Ishikawa (cell line): ENCODE data around the gene OBSCN.

Experiments
- CEBPB ChIP-seq: IDR thresholded peaks from 2 replicates; pipeline ENCODE4 v1.6.1; 2012
- CREB1 ChIP-seq: IDR thresholded peaks from 2 replicates; pipeline ENCODE4 v1.6.1; 2012; ENCODE audit warnings: low read depth
- EGR1 ChIP-seq: IDR thresholded peaks from 2 replicates; pipeline ENCODE4 v1.6.1; 2012
- EP300 ChIP-seq: IDR thresholded peaks from 2 replicates; pipeline ENCODE4 v1.6.1; 2012; ENCODE audit warnings: borderline replicate concordance
- FOXM1 ChIP-seq: IDR thresholded peaks from 2 replicates; pipeline ENCODE4 v1.6.1; 2012; ENCODE audit warnings: low read depth, borderline replicate concordance
- NFIC ChIP-seq: IDR thresholded peaks from 2 replicates; pipeline ENCODE4 v1.6.1; 2012
- RAD21 ChIP-seq: IDR thresholded peaks from 2 replicates; pipeline ENCODE4 v1.6.1; 2012; ENCODE audit warnings: low read depth
- TAF1 ChIP-seq: IDR thresholded peaks from 2 replicates; pipeline ENCODE4 v1.6.1; 2012; ENCODE audit warnings: low read depth, mild to moderate bottlenecking
- TCF12 ChIP-seq: IDR thresholded peaks from 2 replicates; pipeline ENCODE4 v1.6.1; 2012; ENCODE audit warnings: low read depth
- TEAD4 ChIP-seq: IDR thresholded peaks from 2 replicates; pipeline ENCODE4 v1.6.1; 2012
- YY1 ChIP-seq: IDR thresholded peaks from 2 replicates; pipeline ENCODE4 v1.6.1; 2012; ENCODE audit warnings: low read depth
- ZBTB7A ChIP-seq: IDR thresholded peaks from 2 replicates; pipeline ENCODE4 v1.6.1; 2012; ENCODE audit warnings: low read depth
- TF ChIP-seq, protein P1 (sequence below): IDR thresholded peaks from 2 replicates; pipeline ENCODE4 v1.6.1; 2012
- TF ChIP-seq, protein P2 (sequence below): IDR thresholded peaks from 2 replicates; pipeline ENCODE4 v1.6.1; 2012; ENCODE audit warnings: low read depth, mild to moderate bottlenecking
- TF ChIP-seq, protein P3 (sequence below): IDR thresholded peaks from 2 replicates; pipeline ENCODE4 v1.6.1; 2012

OBSCN gene

DNA sequence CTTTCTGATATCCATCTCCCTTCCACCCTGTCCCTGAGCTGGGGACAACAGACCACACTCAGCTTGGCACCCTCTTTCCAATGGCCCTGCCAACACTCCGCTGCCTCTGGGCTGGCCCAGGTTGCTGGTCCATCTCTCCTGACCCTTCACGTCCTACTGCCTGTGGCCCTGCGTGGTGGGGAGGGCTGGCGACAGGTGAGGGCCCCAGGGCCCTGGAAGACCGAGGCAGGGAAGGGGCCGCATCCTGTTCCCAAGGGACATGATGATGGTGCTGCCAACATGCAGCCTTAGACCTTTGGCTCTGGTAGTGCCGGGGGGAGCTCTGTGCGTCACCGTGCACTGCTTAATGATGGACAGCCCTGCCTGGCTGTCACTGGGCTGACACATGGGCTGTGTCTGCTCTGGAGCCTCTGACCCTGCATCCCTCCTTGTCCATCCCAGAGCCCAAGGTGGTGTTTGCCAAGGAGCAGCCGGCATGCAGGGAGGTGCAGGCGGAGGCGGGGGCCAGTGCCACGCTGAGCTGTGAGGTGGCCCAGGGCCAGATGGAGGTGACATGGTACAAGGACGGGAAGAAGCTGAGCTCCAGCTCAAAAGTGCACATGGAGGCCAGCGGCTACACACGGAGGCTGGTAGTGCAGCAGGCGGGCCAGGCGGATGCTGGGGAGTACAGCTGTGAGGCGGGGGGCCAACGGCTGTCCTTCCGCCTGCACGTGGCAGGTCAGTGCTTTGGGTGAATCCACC, 65.2 kb downstream of the OBSCN start:
- TF ChIP-seq FOXM1 = no peak
- TF ChIP-seq YY1 = no peak
- TF ChIP-seq, protein P1, sequence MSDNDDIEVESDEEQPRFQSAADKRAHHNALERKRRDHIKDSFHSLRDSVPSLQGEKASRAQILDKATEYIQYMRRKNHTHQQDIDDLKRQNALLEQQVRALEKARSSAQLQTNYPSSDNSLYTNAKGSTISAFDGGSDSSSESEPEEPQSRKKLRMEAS = no peak
- no peak for TF ChIP-seq CREB1
- TF ChIP-seq RAD21 = no peak
- TF ChIP-seq EGR1 = no peak
- TF ChIP-seq CEBPB = no peak
- no peak for TF ChIP-seq EP300
- TF ChIP-seq TCF12 = no peak
- TF ChIP-seq, protein P2, sequence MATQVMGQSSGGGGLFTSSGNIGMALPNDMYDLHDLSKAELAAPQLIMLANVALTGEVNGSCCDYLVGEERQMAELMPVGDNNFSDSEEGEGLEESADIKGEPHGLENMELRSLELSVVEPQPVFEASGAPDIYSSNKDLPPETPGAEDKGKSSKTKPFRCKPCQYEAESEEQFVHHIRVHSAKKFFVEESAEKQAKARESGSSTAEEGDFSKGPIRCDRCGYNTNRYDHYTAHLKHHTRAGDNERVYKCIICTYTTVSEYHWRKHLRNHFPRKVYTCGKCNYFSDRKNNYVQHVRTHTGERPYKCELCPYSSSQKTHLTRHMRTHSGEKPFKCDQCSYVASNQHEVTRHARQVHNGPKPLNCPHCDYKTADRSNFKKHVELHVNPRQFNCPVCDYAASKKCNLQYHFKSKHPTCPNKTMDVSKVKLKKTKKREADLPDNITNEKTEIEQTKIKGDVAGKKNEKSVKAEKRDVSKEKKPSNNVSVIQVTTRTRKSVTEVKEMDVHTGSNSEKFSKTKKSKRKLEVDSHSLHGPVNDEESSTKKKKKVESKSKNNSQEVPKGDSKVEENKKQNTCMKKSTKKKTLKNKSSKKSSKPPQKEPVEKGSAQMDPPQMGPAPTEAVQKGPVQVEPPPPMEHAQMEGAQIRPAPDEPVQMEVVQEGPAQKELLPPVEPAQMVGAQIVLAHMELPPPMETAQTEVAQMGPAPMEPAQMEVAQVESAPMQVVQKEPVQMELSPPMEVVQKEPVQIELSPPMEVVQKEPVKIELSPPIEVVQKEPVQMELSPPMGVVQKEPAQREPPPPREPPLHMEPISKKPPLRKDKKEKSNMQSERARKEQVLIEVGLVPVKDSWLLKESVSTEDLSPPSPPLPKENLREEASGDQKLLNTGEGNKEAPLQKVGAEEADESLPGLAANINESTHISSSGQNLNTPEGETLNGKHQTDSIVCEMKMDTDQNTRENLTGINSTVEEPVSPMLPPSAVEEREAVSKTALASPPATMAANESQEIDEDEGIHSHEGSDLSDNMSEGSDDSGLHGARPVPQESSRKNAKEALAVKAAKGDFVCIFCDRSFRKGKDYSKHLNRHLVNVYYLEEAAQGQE = no peak
- TF ChIP-seq, protein P3, sequence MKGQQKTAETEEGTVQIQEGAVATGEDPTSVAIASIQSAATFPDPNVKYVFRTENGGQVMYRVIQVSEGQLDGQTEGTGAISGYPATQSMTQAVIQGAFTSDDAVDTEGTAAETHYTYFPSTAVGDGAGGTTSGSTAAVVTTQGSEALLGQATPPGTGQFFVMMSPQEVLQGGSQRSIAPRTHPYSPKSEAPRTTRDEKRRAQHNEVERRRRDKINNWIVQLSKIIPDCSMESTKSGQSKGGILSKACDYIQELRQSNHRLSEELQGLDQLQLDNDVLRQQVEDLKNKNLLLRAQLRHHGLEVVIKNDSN = no peak
- no peak for TF ChIP-seq ZBTB7A
- no peak for TF ChIP-seq NFIC

DNA sequence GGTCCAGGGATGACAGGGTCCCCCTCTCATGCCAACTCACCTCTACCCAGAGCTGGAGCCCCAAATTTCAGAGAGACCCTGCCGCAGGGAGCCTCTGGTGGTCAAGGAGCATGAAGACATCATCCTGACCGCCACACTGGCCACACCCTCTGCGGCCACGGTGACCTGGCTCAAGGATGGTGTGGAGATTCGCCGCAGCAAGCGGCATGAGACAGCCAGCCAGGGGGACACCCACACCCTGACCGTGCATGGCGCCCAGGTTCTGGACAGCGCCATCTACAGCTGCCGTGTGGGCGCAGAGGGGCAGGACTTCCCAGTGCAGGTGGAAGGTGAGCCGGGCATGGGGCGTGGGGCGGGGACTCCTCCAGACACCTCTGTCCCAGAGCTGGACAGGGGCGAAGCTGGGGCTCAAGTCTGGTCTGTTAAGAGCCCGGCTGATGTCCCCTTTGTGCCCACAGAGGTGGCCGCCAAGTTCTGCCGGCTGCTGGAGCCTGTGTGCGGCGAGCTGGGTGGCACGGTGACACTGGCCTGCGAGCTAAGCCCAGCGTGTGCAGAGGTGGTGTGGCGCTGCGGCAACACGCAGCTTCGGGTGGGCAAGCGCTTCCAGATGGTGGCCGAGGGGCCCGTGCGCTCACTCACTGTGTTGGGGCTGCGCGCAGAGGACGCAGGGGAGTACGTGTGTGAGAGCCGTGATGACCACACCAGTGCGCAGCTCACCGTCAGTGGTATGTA, 66.0 kb downstream of the OBSCN start:
- TF ChIP-seq, protein P3 = no peak
- TF ChIP-seq ZBTB7A = no peak
- TF ChIP-seq TAF1 = no peak
- TF ChIP-seq, protein P2 = no peak
- no peak for TF ChIP-seq EP300
- no peak for TF ChIP-seq CEBPB
- no peak for TF ChIP-seq RAD21
- TF ChIP-seq TCF12 = no peak
- TF ChIP-seq EGR1 = no peak

DNA sequence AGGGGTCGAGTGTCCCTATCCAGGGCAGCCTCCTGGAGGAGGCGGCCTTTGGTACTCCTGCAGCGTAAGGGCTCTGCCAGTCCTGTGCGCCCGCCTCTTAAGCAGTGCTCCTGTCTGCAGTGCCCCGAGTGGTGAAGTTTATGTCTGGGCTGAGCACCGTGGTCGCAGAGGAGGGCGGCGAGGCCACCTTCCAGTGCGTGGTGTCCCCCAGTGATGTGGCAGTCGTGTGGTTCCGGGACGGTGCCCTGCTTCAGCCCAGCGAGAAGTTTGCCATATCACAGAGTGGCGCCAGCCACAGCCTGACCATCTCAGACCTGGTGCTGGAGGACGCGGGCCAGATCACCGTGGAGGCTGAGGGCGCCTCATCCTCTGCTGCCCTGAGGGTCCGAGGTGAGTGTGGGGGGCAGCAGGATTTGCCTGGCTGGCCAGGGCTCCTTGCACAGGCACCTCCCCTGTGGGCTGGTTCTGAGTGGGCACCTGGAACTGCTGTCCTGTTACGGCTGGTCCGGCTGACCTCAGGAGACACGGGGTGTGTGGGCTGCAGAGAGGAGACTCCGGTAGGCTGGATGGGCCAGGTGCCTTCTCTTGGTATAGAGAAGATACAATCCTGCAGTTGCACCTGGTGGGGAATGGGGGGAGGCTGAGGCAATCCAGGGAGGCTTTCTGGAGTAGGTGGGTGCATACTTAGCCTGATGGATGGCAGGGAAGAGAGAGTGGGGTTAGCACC, 66.8 kb downstream of the OBSCN start:
- no peak for TF ChIP-seq CREB1
- no peak for TF ChIP-seq TAF1
- TF ChIP-seq, protein P3 = no peak
- TF ChIP-seq, protein P1 = no peak
- TF ChIP-seq RAD21 = no peak
- no peak for TF ChIP-seq YY1

DNA sequence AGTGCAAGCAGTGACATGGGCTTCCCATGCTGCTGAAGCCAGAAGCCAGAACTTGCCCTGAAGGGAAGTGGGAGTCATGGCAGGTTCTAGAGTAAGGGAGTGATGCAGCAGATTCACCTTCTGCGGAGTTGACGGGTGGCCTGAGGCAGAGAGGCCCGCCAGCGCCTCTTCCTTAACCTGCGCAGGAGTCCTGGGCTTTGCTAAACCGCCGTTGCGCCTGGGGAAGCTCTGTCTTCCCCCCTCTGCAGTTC, 67.3 kb downstream of the OBSCN start:
- TF ChIP-seq, protein P2 = no peak
- TF ChIP-seq YY1 = no peak
- no peak for TF ChIP-seq EGR1
- TF ChIP-seq FOXM1 = no peak
- no peak for TF ChIP-seq EP300
- no peak for TF ChIP-seq RAD21
- no peak for TF ChIP-seq TEAD4
- TF ChIP-seq NFIC = no peak
- TF ChIP-seq ZBTB7A = no peak
- TF ChIP-seq, protein P1 = no peak
- TF ChIP-seq TCF12 = no peak
- no peak for TF ChIP-seq CREB1
- TF ChIP-seq, protein P3 = no peak
- no peak for TF ChIP-seq TAF1
- TF ChIP-seq CEBPB = no peak
